Spleen (tissue), 11 donors: ENCODE measurements around the gene MTA1. TPM values are rescaled to one million over a fixed set of nuclear protein-coding genes. Genes with fewer than 3 reads are reported as not detected.

Experiments used
- DNase-seq: peaks from one replicate; pipeline ENCODE4 v3.0.0-alpha.2; 2020
- H3K27ac ChIP-seq, 8 donors: fragments of 200-600 bp; sonication (generic) in 7 of 8; 1 replicate in 4 of 8; 2 replicates in 4 of 8; pipeline versions ENCODE4 v1.5.0 to v1.8.0; 2016 to 2021; ENCODE audit warnings: inconsistent platforms in 4 of 8, mild to moderate bottlenecking in 4 of 8, moderate library complexity in 1 of 8
- H3K27me3 ChIP-seq, 7 donors: fragments of 200-600 bp; sonication (generic) in 6 of 7; replicated peaks in 1 of 7; 1 replicate in 4 of 7; 2 replicates in 3 of 7; pipeline versions ENCODE4 v1.5.0 to v1.8.0; 2016 to 2021; ENCODE audit warnings: inconsistent platforms in 3 of 7, mild to moderate bottlenecking in 1 of 7
- H3K36me3 ChIP-seq, 6 donors: fragments of 200-600 bp; sonication (generic) in 5 of 6; 1 replicate in 4 of 6; 2 replicates in 2 of 6; pipeline versions ENCODE4 v1.5.0 to v1.8.0; 2016 to 2021; ENCODE audit warnings: inconsistent platforms in 2 of 6
- H3K4me1 ChIP-seq, 6 donors: fragments of 200-600 bp; sonication (generic) in 5 of 6; 1 replicate in 3 of 6; 2 replicates in 3 of 6; pipeline versions ENCODE4 v1.5.0 to v1.8.0; 2016 to 2021; ENCODE audit warnings: inconsistent platforms in 3 of 6
- H3K4me3 ChIP-seq, 8 donors: fragments of 200-600 bp; sonication (generic) in 7 of 8; 1 replicate in 4 of 8; 2 replicates in 4 of 8; pipeline versions ENCODE4 v1.5.0 to v1.8.0; 2016 to 2021; ENCODE audit warnings: inconsistent platforms in 4 of 8, mild to moderate bottlenecking in 4 of 8, moderate library complexity in 2 of 8
- H3K9me3 ChIP-seq, 8 donors: fragments of 200-600 bp; sonication (generic) in 7 of 8; 1 replicate in 4 of 8; 2 replicates in 4 of 8; pipeline versions ENCODE4 v1.5.0 to v1.8.0; 2016 to 2021; ENCODE audit warnings: inconsistent platforms in 4 of 8
- POLR2A ChIP-seq, 3 donors: fragments of 450-650 bp; IDR thresholded peaks; one replicate each; pipeline ENCODE4 v1.5.1; 2017; ENCODE audit warnings: antibody characterized with exemption in 3 of 3, mild to moderate bottlenecking in 1 of 3
- POLR2AphosphoS5 ChIP-seq, 3 donors: sonication (generic); formaldehyde crosslinking; IDR thresholded peaks; one replicate each; pipeline ENCODE4 v1.5.1; 2017; ENCODE audit warnings: antibody characterized with exemption in 3 of 3
- WGBS, 5 donors: extraction: QIAGEN DNeasy Blood & Tissue Kit in 3 of 5; methylation state at CpG; one replicate each; pipeline versions ENCODE4 v1.1.5 to v1.1.7; 2013 to 2018; 5-methylcytosine and 5-hydroxymethylcytosine counted together
- intact Hi-C: fragments of 100-400 bp; cut with DNase I; formaldehyde crosslinking; loops from one replicate; pipeline ENCODE4 v1.15.0; 2023; ENCODE audit warnings: low total_unique reads
- polyA plus RNA-seq, 3 donors: library from polyadenylated mRNA; stranded (reverse); fragments of 200-250 nt; gene quantifications; one replicate each; pipeline ENCODE4 v1.2.1, GENCODE V29; 2013
- total RNA-seq, 7 donors: library from RNA; depleted of rRNA in 3 of 7; stranded (reverse); fragments of >200 nt in 3 of 7; fragmentation: NEBNext Ultra II Directional in 4 of 7; extraction: Animal tissue kit (Norgen Biotek cat#: 25700) in 4 of 7; gene quantifications; one replicate each; pipeline versions ENCODE4 v1.1.0 to v1.2.1, GENCODE V29; 2016 to 2021
- TF ChIP-seq, protein P1 (sequence below), 11 experiments: fragments of 200-600 bp in 7 of 11; fragments of 450-650 bp in 4 of 11; sonication (generic) in 4 of 11; IDR thresholded peaks in 8 of 11; conservative IDR thresholded peaks in 3 of 11; 1 replicate in 7 of 11; 2 replicates in 4 of 11; pipeline versions ENCODE4 v1.4.0 to v1.8.0; 2016 to 2021; ENCODE audit warnings: antibody characterized with exemption in 11 of 11, inconsistent platforms in 4 of 11, mild to moderate bottlenecking in 1 of 11
- donor health status: healthy with polysubstance abuse.
- donor health status: DM: no; HTN: no; CAD: no; lungs with moderate emphysema.
- donor health status: DM: no; HTN: no; CAD: no.
- donor health status: Bipolar disorder and iron deficiency.
- donor health status: healthy.
- donor health status: DM: no; HTN: no; CAD: no.
- donor health status: DM: yes; HTN: yes; CAD: no.

Gene MTA1
- total and polyA plus RNA-seq, 10 donors = 33.0 to 128 (median 78.2) TPM

DNA sequence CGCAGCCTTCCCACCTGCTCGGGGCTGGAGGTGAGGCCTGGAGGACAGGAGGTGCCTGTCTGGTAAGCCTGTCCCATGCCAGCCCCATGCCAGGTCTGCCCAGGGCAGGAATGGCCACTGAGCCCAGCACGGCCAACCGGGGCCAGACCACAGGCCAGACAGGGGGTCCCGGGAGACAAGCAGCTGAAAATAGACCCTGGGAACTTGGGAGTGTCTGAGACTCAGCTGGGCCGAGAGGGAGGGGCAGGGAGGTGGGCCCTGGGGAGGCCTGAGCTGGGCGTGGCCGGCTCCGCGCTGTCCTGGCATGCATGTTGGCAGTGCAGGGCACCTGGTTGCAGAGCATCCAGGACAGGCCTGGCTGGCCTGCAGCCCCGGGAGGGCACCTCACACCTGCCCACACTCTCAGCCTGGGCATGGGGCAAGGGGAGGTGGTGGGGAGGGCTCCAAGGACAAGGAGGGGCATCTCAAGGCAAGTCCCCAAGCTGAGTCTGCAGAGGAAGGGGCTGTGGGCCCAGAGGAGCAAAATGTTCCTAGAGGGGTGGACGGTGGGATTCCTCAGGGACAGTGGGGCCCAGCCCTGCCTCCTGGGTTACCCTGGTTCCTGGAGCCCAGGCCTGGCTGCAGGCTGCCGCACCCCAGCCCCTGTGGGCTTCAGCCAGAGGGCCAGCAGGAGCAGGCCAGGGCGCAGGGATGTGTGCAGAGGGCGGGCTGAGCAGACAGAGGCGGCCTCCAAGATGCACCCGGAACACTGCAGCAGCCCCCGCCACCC, 63.9 kb downstream of the MTA1 start:
- peaks cover 0 to 64% (median 7%) of the 10 kb centered on the region in 7 donors for H3K27me3 ChIP-seq
- WGBS, 5 donors = 82 to 87% (median 86%) methylated on average over 7 to 18 of the region's 18 CpGs
- peaks cover 53 to 100% (median 94%) of the 10 kb centered on the region in 6 donors for H3K4me1 ChIP-seq
- no peak for DNase-seq
- H3K9me3 ChIP-seq = no peaks in the 10 kb centered on the region
- TF ChIP-seq POLR2A (IDR thresholded peaks at IDR 0.05) (no peak), POLR2AphosphoS5 (IDR thresholded peaks at IDR 0.05) (peak in 1 of 3 donors; percentile 3)
- TF ChIP-seq, protein P1, sequence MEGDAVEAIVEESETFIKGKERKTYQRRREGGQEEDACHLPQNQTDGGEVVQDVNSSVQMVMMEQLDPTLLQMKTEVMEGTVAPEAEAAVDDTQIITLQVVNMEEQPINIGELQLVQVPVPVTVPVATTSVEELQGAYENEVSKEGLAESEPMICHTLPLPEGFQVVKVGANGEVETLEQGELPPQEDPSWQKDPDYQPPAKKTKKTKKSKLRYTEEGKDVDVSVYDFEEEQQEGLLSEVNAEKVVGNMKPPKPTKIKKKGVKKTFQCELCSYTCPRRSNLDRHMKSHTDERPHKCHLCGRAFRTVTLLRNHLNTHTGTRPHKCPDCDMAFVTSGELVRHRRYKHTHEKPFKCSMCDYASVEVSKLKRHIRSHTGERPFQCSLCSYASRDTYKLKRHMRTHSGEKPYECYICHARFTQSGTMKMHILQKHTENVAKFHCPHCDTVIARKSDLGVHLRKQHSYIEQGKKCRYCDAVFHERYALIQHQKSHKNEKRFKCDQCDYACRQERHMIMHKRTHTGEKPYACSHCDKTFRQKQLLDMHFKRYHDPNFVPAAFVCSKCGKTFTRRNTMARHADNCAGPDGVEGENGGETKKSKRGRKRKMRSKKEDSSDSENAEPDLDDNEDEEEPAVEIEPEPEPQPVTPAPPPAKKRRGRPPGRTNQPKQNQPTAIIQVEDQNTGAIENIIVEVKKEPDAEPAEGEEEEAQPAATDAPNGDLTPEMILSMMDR (IDR thresholded peaks at IDR 0.05 in 8 of 11, conservative IDR thresholded peaks at IDR 0.05 in 3 of 11) = no peak
- peaks cover 0 to 16% (median 5%) of the 10 kb centered on the region in 6 donors for H3K36me3 ChIP-seq
- peak overlapping the region in 3 of 8 donors; percentile 80 to 95 (median 95) for H3K27ac ChIP-seq
- H3K4me3 ChIP-seq = no peak overlapping the region
- intact Hi-C loops = no loop called here

DNA sequence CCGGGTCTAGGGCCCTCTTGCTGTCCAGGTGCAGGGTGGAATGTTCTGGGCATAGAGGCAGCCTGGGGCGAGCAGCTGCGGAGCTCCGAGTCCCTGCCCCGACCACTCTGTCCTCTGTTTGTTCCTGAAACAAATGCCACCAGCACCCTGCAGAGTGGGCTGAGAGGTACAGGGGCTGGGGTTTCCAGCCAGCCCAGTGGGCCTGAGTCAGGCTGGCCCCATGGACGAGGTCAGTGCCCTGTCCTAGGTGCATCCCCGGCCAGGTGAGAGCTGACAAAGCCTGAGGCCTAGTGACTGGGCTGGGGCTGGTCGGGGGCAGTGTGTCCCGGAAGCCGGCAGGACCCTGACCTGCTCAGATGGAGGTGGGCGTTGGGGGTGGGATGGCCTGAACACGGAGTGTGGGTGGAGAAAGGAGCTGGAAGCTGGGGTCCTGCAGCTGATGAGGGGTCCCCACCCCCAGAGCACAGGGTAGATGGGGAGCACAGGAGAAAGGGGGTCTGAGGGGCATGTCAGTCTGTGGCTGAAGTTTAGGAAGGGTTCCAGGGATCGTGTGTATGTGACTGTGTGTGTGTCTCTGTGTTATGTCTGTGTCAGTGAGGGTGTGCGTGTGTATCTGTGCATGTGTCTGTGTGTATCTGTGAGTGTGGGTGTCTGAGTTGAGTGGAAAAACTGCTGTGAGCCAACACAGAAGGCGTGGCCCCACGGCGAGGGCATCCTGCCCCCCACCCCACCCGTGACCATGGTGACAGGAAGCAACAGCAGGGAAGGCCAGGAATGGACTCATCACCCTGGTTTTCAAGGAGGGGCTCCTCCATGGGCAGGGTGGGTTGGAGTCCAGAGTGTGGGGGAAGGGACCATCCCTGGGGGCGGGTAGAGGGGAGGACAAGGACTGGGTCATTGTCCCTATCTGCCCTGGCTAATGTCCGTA, 64.7 kb downstream of the MTA1 start:
- peak overlapping the region in 4 of 8 donors; percentile 4 to 95 (median 56) for H3K27ac ChIP-seq
- intact Hi-C loops = no loop called here
- H3K4me1 ChIP-seq = peaks cover 62 to 100% (median 98%) of the 10 kb centered on the region in 6 donors
- H3K36me3 ChIP-seq = peaks cover 0 to 7% (median 1%) of the 10 kb centered on the region in 6 donors
- H3K4me3 ChIP-seq = no peak overlapping the region
- H3K9me3 ChIP-seq = no peaks in the 10 kb centered on the region
- DNase-seq = no peak
- peaks cover 0 to 55% (median 3%) of the 10 kb centered on the region in 7 donors for H3K27me3 ChIP-seq
- peak in 2 of 3 donors; percentile 51 to 75 for TF ChIP-seq POLR2AphosphoS5 (IDR thresholded peaks at IDR 0.05)
- TF ChIP-seq, protein P1 (IDR thresholded peaks at IDR 0.05 in 8 of 11, conservative IDR thresholded peaks at IDR 0.05 in 3 of 11) = no peak
- 48 to 75% (median 70%) methylated on average over 14 to 20 of the region's 20 CpGs for WGBS, 5 donors

DNA sequence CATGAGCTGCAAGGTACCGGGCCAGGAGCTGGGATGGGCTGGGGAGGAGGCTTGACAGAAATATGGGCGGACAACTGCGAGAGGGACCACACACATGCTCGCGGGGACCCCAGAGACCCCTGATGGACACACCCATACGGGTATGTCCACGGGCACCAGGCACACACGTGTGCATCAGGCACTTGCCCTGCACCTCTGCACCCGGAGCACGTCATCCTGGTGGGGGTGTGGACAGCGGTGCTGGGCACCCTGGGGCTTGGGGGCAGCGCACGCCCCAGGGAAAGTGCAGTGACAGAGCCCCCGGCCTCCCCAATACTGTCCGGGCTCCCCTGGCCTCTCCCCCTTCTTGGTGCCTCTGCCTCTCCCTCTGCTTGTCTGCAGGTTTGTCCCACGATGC, 65.4 kb downstream of the MTA1 start:
- peak overlapping the region in 6 of 8 donors; percentile 7 to 95 (median 92) for H3K27ac ChIP-seq

More for the DNA sequence above, 65.4 kb downstream of the MTA1 start:
- 83 to 91% (median 86%) methylated on average over 13 to 16 of the region's 16 CpGs for WGBS, 5 donors
- DNase-seq = no peak
- Histone ChIP-seq H3K36me3 (peaks cover 0 to under 1% (median 0%) of the 10 kb centered on the region in 6 donors), H3K4me1 (peaks cover 64 to 100% (median 100%) of the 10 kb centered on the region in 6 donors), H3K9me3 (no peaks in the 10 kb centered on the region), H3K27me3 (peaks cover 0 to 49% (median 3%) of the 10 kb centered on the region in 7 donors), H3K4me3 (no peak overlapping the region)
- intact Hi-C loops = loop anchor here (5.0 kb wide), 1 partner anchor 113 kb away; no protein-coding TSS in a partner anchor
- TF ChIP-seq, protein P1 (IDR thresholded peaks at IDR 0.05 in 8 of 11, conservative IDR thresholded peaks at IDR 0.05 in 3 of 11) = no peak
- TF ChIP-seq POLR2A (IDR thresholded peaks at IDR 0.05) (no peak), POLR2AphosphoS5 (IDR thresholded peaks at IDR 0.05) (no peak)
